ENCODE results near the gene EAF1. TPM values are rescaled to one million over a fixed set of nuclear protein-coding genes. Genes with fewer than 3 reads are reported as not detected.
"Not testable (repeated sequence)": the region's sequence is repeated elsewhere in the genome, so short reads cannot be mapped to it uniquely, and the experiment has no call there.

EAF1 gene
- total RNA-seq, 1 donor from 2014 or later: 23.1 TPM

GRCh38 chr3:15390460-15390859 lies 36.9 kb upstream of the EAF1 start:
- no peak overlapping the region for H3K4me3 Mint-ChIP-seq
- no peaks in the 10 kb centered on the region for H3K27me3 Mint-ChIP-seq
- no peak overlapping the region for H3K27ac Mint-ChIP-seq
- no peak for TF ChIP-seq CTCF (conservative IDR thresholded peaks at IDR 0.05)
- H3K36me3 Mint-ChIP-seq: peaks cover 9% of the 10 kb centered on the region
- no peaks in the 10 kb centered on the region for H3K4me1 Mint-ChIP-seq (ENCODE audit: unreplicated experiment)
- no peaks in the 10 kb centered on the region for H3K9me3 Mint-ChIP-seq
- DNase-seq (ENCODE audit: extremely low spot score, unreplicated experiment): no peak

- H3K27ac Mint-ChIP-seq: no peak overlapping the region
- no peak overlapping the region for H3K4me3 Mint-ChIP-seq
- H3K36me3 Mint-ChIP-seq: peaks cover 8% of the 10 kb centered on the region
- TF ChIP-seq CTCF (conservative IDR thresholded peaks at IDR 0.05): no peak
- DNase-seq (ENCODE audit: extremely low spot score, unreplicated experiment): no peak
- no peaks in the 10 kb centered on the region for H3K27me3 Mint-ChIP-seq
- H3K4me1 Mint-ChIP-seq (ENCODE audit: unreplicated experiment): no peaks in the 10 kb centered on the region
- no peaks in the 10 kb centered on the region for H3K9me3 Mint-ChIP-seq
Measured at GRCh38 chr3:15391007-15391406, 36.4 kb upstream of the EAF1 start.

- not testable (repeated sequence) for DNase-seq (ENCODE audit: extremely low spot score, unreplicated experiment); H3K4me1 Mint-ChIP-seq (ENCODE audit: unreplicated experiment); H3K9me3 Mint-ChIP-seq; H3K27ac Mint-ChIP-seq; H3K27me3 Mint-ChIP-seq; H3K4me3 Mint-ChIP-seq; H3K36me3 Mint-ChIP-seq
Measured at GRCh38 chr3:15393252-15393651, 34.1 kb upstream of the EAF1 start.

- not testable (repeated sequence) for H3K9me3 Mint-ChIP-seq; DNase-seq (ENCODE audit: extremely low spot score, unreplicated experiment); H3K36me3 Mint-ChIP-seq; H3K27ac Mint-ChIP-seq; H3K4me1 Mint-ChIP-seq (ENCODE audit: unreplicated experiment); H3K4me3 Mint-ChIP-seq; H3K27me3 Mint-ChIP-seq
Measured at GRCh38 chr3:15398731-15399133, 28.7 kb upstream of the EAF1 start.

GRCh38 chr3:15399970-15400369 lies 27.4 kb upstream of the EAF1 start:
- Mint-ChIP-seq H3K4me1 (ENCODE audit: unreplicated experiment) (no peaks in the 10 kb centered on the region), H3K27ac (no peak overlapping the region), H3K9me3 (no peaks in the 10 kb centered on the region), H3K36me3 (no peaks in the 10 kb centered on the region), H3K27me3 (no peaks in the 10 kb centered on the region), H3K4me3 (no peak overlapping the region)
- DNase-seq (ENCODE audit: extremely low spot score, unreplicated experiment): no peak
- no peak for TF ChIP-seq CTCF (conservative IDR thresholded peaks at IDR 0.05)

- Mint-ChIP-seq H3K27ac (no peak overlapping the region), H3K4me1 (ENCODE audit: unreplicated experiment) (no peaks in the 10 kb centered on the region), H3K36me3 (no peaks in the 10 kb centered on the region), H3K27me3 (no peaks in the 10 kb centered on the region), H3K4me3 (no peak overlapping the region), H3K9me3 (no peaks in the 10 kb centered on the region)
- DNase-seq (ENCODE audit: extremely low spot score, unreplicated experiment): no peak
- no peak for TF ChIP-seq CTCF (conservative IDR thresholded peaks at IDR 0.05)
Measured at GRCh38 chr3:15401936-15402335, 25.5 kb upstream of the EAF1 start.

- Mint-ChIP-seq H3K36me3 (peaks cover 7% of the 10 kb centered on the region), H3K4me1 (ENCODE audit: unreplicated experiment) (no peaks in the 10 kb centered on the region), H3K4me3 (no peak overlapping the region), H3K9me3 (no peaks in the 10 kb centered on the region), H3K27ac (no peak overlapping the region), H3K27me3 (no peaks in the 10 kb centered on the region)
- no peak for DNase-seq (ENCODE audit: extremely low spot score, unreplicated experiment)
- TF ChIP-seq CTCF (conservative IDR thresholded peaks at IDR 0.05): no peak
Measured at GRCh38 chr3:15403495-15403894, 23.9 kb upstream of the EAF1 start.

Measured in type B pancreatic cell (in vitro differentiated cells).